OCI-LY1 (cell line): Measurements from ENCODE around the gene TXNRD2.

Experiments used
- H2AFZ ChIP-seq: fragments of 200-600 bp; sonication (generic), shearing (Covaris generic); 2 replicates; pipeline ENCODE4 v1.6.0; 2014; ENCODE audit warnings: antibody characterized with exemption, mild to moderate bottlenecking, low read length
- H3F3A ChIP-seq: fragments of 200-600 bp; sonication (generic), shearing (Covaris generic); 2 replicates; pipeline ENCODE4 v1.6.0; 2014; ENCODE audit warnings: mild to moderate bottlenecking, antibody characterized with exemption, low read length, moderate library complexity; ENCODE audit not compliant: insufficient read depth
- H3K27ac ChIP-seq: fragments of 200-600 bp; sonication (generic); 2 replicates; pipeline ENCODE4 v1.5.1; 2014; ENCODE audit warnings: low read length, mixed run types, mild to moderate bottlenecking, low read depth; ENCODE audit not compliant: poor library complexity, severe bottlenecking
- H3K27me3 ChIP-seq: fragments of 200-600 bp; sonication (generic); 2 replicates; pipeline ENCODE4 v1.6.0; 2014; ENCODE audit warnings: antibody characterized with exemption, mild to moderate bottlenecking, low read length, moderate library complexity; ENCODE audit not compliant: insufficient read depth
- H3K36me3 ChIP-seq: fragments of 200-600 bp; sonication (generic); 2 replicates; pipeline ENCODE4 v1.6.1; 2014; ENCODE audit warnings: mild to moderate bottlenecking, antibody characterized with exemption, low read length, moderate library complexity, mixed read lengths; ENCODE audit not compliant: insufficient read depth
- H3K4me1 ChIP-seq: fragments of 200-600 bp; sonication (generic); 2 replicates; pipeline ENCODE4 v1.5.1; 2014; ENCODE audit warnings: mild to moderate bottlenecking, low read length, moderate library complexity; ENCODE audit not compliant: insufficient read depth, severe bottlenecking
- H3K4me2 ChIP-seq: fragments of 200-600 bp; sonication (generic), shearing (Covaris generic); 2 replicates; pipeline ENCODE4 v1.6.1; 2014; ENCODE audit warnings: low read length
- H3K4me3 ChIP-seq: fragments of 200-600 bp; sonication (generic); 2 replicates; pipeline ENCODE4 v1.5.1; 2014; ENCODE audit warnings: low read length, low read depth, mild to moderate bottlenecking, mixed read lengths; ENCODE audit not compliant: poor library complexity, severe bottlenecking
- H3K79me2 ChIP-seq: fragments of 200-600 bp; shearing (Covaris generic); 2 replicates; pipeline ENCODE4 v1.6.1; 2016; ENCODE audit warnings: mixed run types, low read length, mixed read lengths; ENCODE audit not compliant: insufficient read depth
- H3K9ac ChIP-seq: fragments of 200-600 bp; sonication (generic), shearing (Covaris generic); 2 replicates; pipeline ENCODE4 v1.6.1; 2014; ENCODE audit warnings: mild to moderate bottlenecking, low read length, mixed read lengths
- H3K9me2 ChIP-seq: fragments of 200-600 bp; sonication (generic), shearing (Covaris generic); 2 replicates; pipeline ENCODE4 v1.6.1; 2014; ENCODE audit warnings: low read depth, mild to moderate bottlenecking, low read length, mixed read lengths
- H3K9me3 ChIP-seq: fragments of 200-600 bp; shearing (Covaris generic); 2 replicates; pipeline ENCODE4 v1.6.1; 2014; ENCODE audit warnings: low read length, mixed read lengths
- H4K20me1 ChIP-seq: fragments of 200-600 bp; sonication (generic), shearing (Covaris generic); 2 replicates; pipeline ENCODE4 v1.6.0; 2016; ENCODE audit warnings: mild to moderate bottlenecking, low read length; ENCODE audit not compliant: insufficient read depth
- EZH2 ChIP-seq: fragments of 200-600 bp; sonication (generic), shearing (Covaris generic); IDR thresholded peaks from 2 replicates; pipeline ENCODE4 v1.8.0; 2017; ENCODE audit warnings: borderline replicate concordance, mixed run types, mild to moderate bottlenecking, antibody characterized with exemption, low read length, moderate library complexity, mixed read lengths
- TF ChIP-seq, protein P1 (sequence below): fragments of 200-600 bp; sonication (generic), shearing (Covaris generic); IDR thresholded peaks from 2 replicates; pipeline ENCODE4 v1.5.1; 2017; ENCODE audit warnings: mild to moderate bottlenecking, antibody characterized with exemption, low read length, moderate library complexity, mixed read lengths

TXNRD2 gene

DNA sequence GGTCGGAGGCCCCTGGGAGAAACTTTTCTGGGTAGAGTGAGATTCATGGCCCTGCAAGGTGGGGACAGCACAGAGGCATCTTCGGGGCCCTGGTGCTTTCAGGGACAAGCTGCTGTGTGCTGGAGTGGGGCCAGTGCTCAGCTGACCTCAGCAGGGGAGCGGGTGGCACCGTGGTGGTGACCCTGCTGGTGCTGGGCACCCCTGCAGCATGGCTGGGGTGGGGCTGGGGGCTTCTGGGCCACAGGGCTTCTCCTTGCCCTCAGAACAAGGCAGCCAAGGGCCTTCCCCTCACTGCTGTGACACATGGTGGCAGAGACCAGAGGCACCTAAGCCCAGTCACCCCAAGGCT lies 62.0 kb downstream of the TXNRD2 start:
- Histone ChIP-seq H3K79me2 (no peaks in the 10 kb centered on the region), H3K27me3 (no peaks in the 10 kb centered on the region), H3K9ac (no peak overlapping the region), H2AFZ (no peak overlapping the region), H3K4me2 (no peak overlapping the region), H3K9me3 (no peaks in the 10 kb centered on the region), H4K20me1 (no peaks in the 10 kb centered on the region), H3K4me1 (peaks cover 8% of the 10 kb centered on the region), H3F3A (no peaks in the 10 kb centered on the region), H3K4me3 (no peak overlapping the region), H3K9me2 (no peaks in the 10 kb centered on the region), H3K27ac (no peak overlapping the region), H3K36me3 (no peaks in the 10 kb centered on the region)
- TF ChIP-seq, protein P1, sequence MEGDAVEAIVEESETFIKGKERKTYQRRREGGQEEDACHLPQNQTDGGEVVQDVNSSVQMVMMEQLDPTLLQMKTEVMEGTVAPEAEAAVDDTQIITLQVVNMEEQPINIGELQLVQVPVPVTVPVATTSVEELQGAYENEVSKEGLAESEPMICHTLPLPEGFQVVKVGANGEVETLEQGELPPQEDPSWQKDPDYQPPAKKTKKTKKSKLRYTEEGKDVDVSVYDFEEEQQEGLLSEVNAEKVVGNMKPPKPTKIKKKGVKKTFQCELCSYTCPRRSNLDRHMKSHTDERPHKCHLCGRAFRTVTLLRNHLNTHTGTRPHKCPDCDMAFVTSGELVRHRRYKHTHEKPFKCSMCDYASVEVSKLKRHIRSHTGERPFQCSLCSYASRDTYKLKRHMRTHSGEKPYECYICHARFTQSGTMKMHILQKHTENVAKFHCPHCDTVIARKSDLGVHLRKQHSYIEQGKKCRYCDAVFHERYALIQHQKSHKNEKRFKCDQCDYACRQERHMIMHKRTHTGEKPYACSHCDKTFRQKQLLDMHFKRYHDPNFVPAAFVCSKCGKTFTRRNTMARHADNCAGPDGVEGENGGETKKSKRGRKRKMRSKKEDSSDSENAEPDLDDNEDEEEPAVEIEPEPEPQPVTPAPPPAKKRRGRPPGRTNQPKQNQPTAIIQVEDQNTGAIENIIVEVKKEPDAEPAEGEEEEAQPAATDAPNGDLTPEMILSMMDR: no peak
- no peak for TF ChIP-seq EZH2

DNA sequence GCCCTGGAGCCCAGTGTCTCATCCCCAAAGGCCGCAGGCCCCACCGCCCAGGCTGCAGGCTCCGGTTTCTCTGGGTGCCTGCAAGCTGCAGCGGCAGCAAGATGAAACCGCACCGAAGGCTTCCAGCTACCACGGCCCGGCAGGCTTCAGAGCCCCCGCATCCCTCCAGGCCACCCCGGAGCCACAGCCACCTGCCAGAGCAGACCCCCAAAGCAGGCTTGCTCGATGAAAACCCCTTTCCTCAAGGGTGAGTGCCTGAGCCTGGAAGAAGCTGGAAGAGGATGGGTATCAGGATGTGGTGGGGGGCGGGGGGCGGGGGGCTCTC lies 62.4 kb downstream of the TXNRD2 start:
- Histone ChIP-seq H3K9ac (no peak overlapping the region), H3K79me2 (no peaks in the 10 kb centered on the region), H3K4me2 (no peak overlapping the region), H3K9me3 (no peaks in the 10 kb centered on the region), H3K27me3 (no peaks in the 10 kb centered on the region), H3K36me3 (no peaks in the 10 kb centered on the region), H3F3A (no peaks in the 10 kb centered on the region), H4K20me1 (no peaks in the 10 kb centered on the region), H2AFZ (no peak overlapping the region), H3K9me2 (no peaks in the 10 kb centered on the region), H3K4me1 (peaks cover 12% of the 10 kb centered on the region), H3K4me3 (no peak overlapping the region), H3K27ac (no peak overlapping the region)
- TF ChIP-seq, protein P1: no peak
- no peak for TF ChIP-seq EZH2

DNA sequence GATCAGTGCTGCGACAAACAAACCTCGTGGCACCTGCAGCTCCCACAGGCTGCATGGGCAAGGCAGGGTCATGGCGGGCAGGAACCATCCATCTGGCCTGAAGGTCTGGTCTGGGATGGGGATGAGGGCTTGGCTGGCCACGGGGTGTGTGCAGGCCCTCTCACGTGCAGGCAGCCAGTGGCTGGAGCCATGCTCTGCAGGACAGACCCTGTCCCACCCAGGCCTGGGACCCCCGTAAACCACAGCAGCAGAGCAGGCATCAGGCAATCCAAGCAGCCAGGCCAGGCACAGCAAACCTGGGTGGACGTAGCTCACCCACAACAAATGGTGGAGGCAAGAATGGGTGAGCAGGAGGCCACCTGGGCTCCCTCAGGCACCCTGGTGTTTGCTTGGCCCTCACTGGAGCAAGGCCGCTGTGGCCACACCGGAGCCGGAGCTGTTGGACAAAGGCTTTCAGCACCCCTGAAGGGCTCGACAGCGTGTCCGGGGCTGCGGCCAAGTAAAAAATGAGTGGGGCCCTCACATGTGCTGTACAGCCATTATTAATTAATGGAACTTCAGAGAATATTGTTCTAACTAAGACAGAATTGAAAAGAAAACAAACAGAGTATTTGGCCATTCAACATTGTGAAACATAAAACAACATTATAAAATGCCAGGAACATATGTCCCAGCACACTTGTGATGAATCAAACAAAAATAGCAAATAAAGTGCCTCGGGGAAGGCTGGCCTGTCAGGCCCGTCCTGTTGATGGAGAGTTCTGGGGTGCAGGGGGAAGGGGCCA lies 63.0 kb downstream of the TXNRD2 start:
- no peak overlapping the region for H3K4me3 ChIP-seq
- no peak overlapping the region for H3K9ac ChIP-seq
- H3K36me3 ChIP-seq: no peaks in the 10 kb centered on the region
- no peaks in the 10 kb centered on the region for H4K20me1 ChIP-seq
- H3K27me3 ChIP-seq: no peaks in the 10 kb centered on the region; the same call in 1 of the 2 replicates
- no peak for TF ChIP-seq EZH2
- TF ChIP-seq, protein P1: no peak
- H3K9me2 ChIP-seq: no peaks in the 10 kb centered on the region
- H3K79me2 ChIP-seq: no peaks in the 10 kb centered on the region
- peaks cover 12% of the 10 kb centered on the region for H3K4me1 ChIP-seq
- no peaks in the 10 kb centered on the region for H3K9me3 ChIP-seq
- no peak overlapping the region for H2AFZ ChIP-seq
- no peak overlapping the region for H3K4me2 ChIP-seq
- no peaks in the 10 kb centered on the region for H3F3A ChIP-seq
- no peak overlapping the region for H3K27ac ChIP-seq
